OCI-M1 (cell line): Measurements from ENCODE around the gene NPBWR2.
A peak's percentile ranks its signal among the peaks of the same experiment; 100 is the strongest.

Experiments used
- DNase-seq: peaks from one replicate; lab custom pipeline; 2025; lab: John Stamatoyannopoulos, UW

NPBWR2 gene

GRCh38 chr20:64056639-64056888 lies 50.8 kb downstream of the NPBWR2 start:
- no peak for DNase-seq

- peak; percentile 49 for DNase-seq
Measured at GRCh38 chr20:64055893-64056638, 51.3 kb downstream of the NPBWR2 start.

- no peak for DNase-seq
Measured at GRCh38 chr20:64055396-64055892, 51.9 kb downstream of the NPBWR2 start.

GRCh38 chr20:64053841-64054661 lies 53.3 kb downstream of the NPBWR2 start:
- peak; percentile 70 for DNase-seq
